Liver (tissue), 9 donors: Measurements from ENCODE around the gene SLC5A1. TPM values are rescaled to one million over a fixed set of nuclear protein-coding genes. Genes with fewer than 3 reads are reported as not detected.

Source experiments
- DNase-seq: peaks from one replicate; pipeline ENCODE4 v3.0.0-alpha.2; 2017; ENCODE audit warnings: low spot score
- H3K27ac ChIP-seq, 2 donors: one replicate each; pipeline ENCODE4 v1.7.0; 2013; ENCODE audit warnings: inconsistent platforms in 2 of 2, low read length in 2 of 2, control low read depth in 1 of 2, low read depth in 1 of 2, mild to moderate bottlenecking in 1 of 2
- H3K27me3 ChIP-seq, 4 donors: one replicate each; pipeline versions ENCODE4 v1.6.1 to v1.7.0; 2013; ENCODE audit warnings: low read length in 3 of 4, inconsistent platforms in 1 of 4, mild to moderate bottlenecking in 1 of 4, moderate library complexity in 1 of 4; ENCODE audit not compliant: control insufficient read depth in 4 of 4, insufficient read depth in 4 of 4
- H3K36me3 ChIP-seq, 4 donors: one replicate each; pipeline versions ENCODE4 v1.6.1 to v1.7.0; 2013; ENCODE audit warnings: low read length in 3 of 4, mild to moderate bottlenecking in 3 of 4, low read depth in 1 of 4, moderate library complexity in 1 of 4; ENCODE audit not compliant: control insufficient read depth in 4 of 4, insufficient read depth in 3 of 4
- H3K4me1 ChIP-seq, 4 donors: one replicate each; pipeline versions ENCODE4 v1.6.1 to v1.7.0; 2013; ENCODE audit warnings: low read length in 3 of 4, mild to moderate bottlenecking in 3 of 4, moderate library complexity in 1 of 4; ENCODE audit not compliant: control insufficient read depth in 4 of 4, insufficient read depth in 4 of 4
- H3K4me3 ChIP-seq, 3 donors: one replicate each; pipeline versions ENCODE4 v1.6.1 to v1.7.0; 2013; ENCODE audit warnings: low read length in 3 of 3, control low read depth in 1 of 3, low read depth in 1 of 3, mild to moderate bottlenecking in 1 of 3
- H3K9ac ChIP-seq, 2 donors: one replicate each; pipeline ENCODE4 v1.7.0; 2013; ENCODE audit warnings: low read length in 2 of 2, mild to moderate bottlenecking in 2 of 2, moderate library complexity in 2 of 2, control low read depth in 1 of 2, low read depth in 1 of 2
- H3K9me3 ChIP-seq, 4 donors: one replicate each; pipeline versions ENCODE4 v1.6.1 to v1.7.0; 2013; ENCODE audit warnings: low read length in 3 of 4; ENCODE audit not compliant: control insufficient read depth in 4 of 4
- EGR1 ChIP-seq, 2 donors: IDR thresholded peaks; 2 replicates each; pipeline ENCODE4 v1.6.1; 2016 to 2018; ENCODE audit warnings: antibody characterized with exemption in 2 of 2, low read depth in 2 of 2
- FOXA1 ChIP-seq: IDR thresholded peaks from 2 replicates; pipeline ENCODE4 v1.6.1; 2016; ENCODE audit warnings: antibody characterized with exemption
- FOXA2 ChIP-seq: IDR thresholded peaks from 2 replicates; pipeline ENCODE4 v1.6.1; 2016; ENCODE audit warnings: antibody characterized with exemption
- GABPA ChIP-seq, 2 donors: IDR thresholded peaks in 1 of 2; conservative IDR thresholded peaks in 1 of 2; 2 replicates each; pipeline ENCODE4 v1.6.1; 2016; ENCODE audit warnings: antibody characterized with exemption in 2 of 2, mild to moderate bottlenecking in 1 of 2, moderate library complexity in 1 of 2
- HNF4A ChIP-seq, 2 donors: conservative IDR thresholded peaks; 2 replicates each; pipeline ENCODE4 v1.6.1; 2016; ENCODE audit warnings: antibody characterized with exemption in 2 of 2, mild to moderate bottlenecking in 2 of 2
- HNF4G ChIP-seq: IDR thresholded peaks from 2 replicates; pipeline ENCODE4 v1.6.1; 2016; ENCODE audit warnings: antibody characterized with exemption
- JUND ChIP-seq, 2 donors: IDR thresholded peaks; 2 replicates each; pipeline ENCODE4 v1.6.1; 2016; ENCODE audit warnings: antibody characterized with exemption in 2 of 2
- NR2F2 ChIP-seq: IDR thresholded peaks from 2 replicates; pipeline ENCODE4 v1.6.1; 2016; ENCODE audit warnings: antibody characterized with exemption
- RXRA ChIP-seq, 2 donors: IDR thresholded peaks; 2 replicates each; pipeline ENCODE4 v1.6.1; 2017 to 2018; ENCODE audit warnings: antibody characterized with exemption in 2 of 2, mild to moderate bottlenecking in 1 of 2
- SP1 ChIP-seq: IDR thresholded peaks from 2 replicates; pipeline ENCODE4 v1.6.1; 2018; ENCODE audit warnings: antibody characterized with exemption, mild to moderate bottlenecking
- TAF1 ChIP-seq: conservative IDR thresholded peaks from 2 replicates; pipeline ENCODE4 v1.6.1; 2016; ENCODE audit warnings: antibody characterized with exemption, mild to moderate bottlenecking
- YY1 ChIP-seq: IDR thresholded peaks from 2 replicates; pipeline ENCODE4 v1.6.1; 2016; ENCODE audit warnings: antibody characterized with exemption, mild to moderate bottlenecking
- WGBS: extraction: QIAGEN DNeasy Blood & Tissue Kit; methylation state at CpG from one replicate; pipeline ENCODE4 v1.1.7; 2013; 5-methylcytosine and 5-hydroxymethylcytosine counted together
- polyA plus RNA-seq, 2 donors: library from polyadenylated mRNA; stranded (reverse) in 1 of 2; unstranded in 1 of 2; fragments of 200-250 nt in 1 of 2; fragments of >200 nt in 1 of 2; fragmentation: Nextera tagmentation in 1 of 2; extraction: Ambion mirVana in 1 of 2; gene quantifications; one replicate each; pipeline versions ENCODE4 v1.2.1 to v1.2.3, GENCODE V29; 2013 to 2015
- total RNA-seq, 2 donors: library from RNA; depleted of rRNA; stranded (reverse); fragments of >200 nt; gene quantifications; one replicate each; pipeline ENCODE4 v1.2.3, GENCODE V29; 2014
- TF ChIP-seq, protein P1 (sequence below): IDR thresholded peaks from 2 replicates; pipeline ENCODE4 v1.6.1; 2016; ENCODE audit warnings: antibody characterized with exemption
- TF ChIP-seq, protein P2 (sequence below): IDR thresholded peaks from 2 replicates; pipeline ENCODE4 v1.6.1; 2016; ENCODE audit warnings: antibody characterized with exemption
- TF ChIP-seq, protein P3 (sequence below): IDR thresholded peaks from 2 replicates; pipeline ENCODE4 v1.6.1; 2016; ENCODE audit warnings: antibody characterized with exemption, mild to moderate bottlenecking
- TF ChIP-seq, protein P4 (sequence below): IDR thresholded peaks from 2 replicates; pipeline ENCODE4 v1.6.1; 2016; ENCODE audit warnings: antibody characterized with exemption
- TF ChIP-seq, protein P5 (sequence below): fragments of 150-350 bp; IDR thresholded peaks from 2 replicates; pipeline ENCODE4 v1.5.1; 2017; ENCODE audit warnings: improper control_type of control experiment, low read depth, low read length; ENCODE audit not compliant: missing input control
- donor health status: healthy.
- donor health status: healthy.
- donor health status: healthy.
- donor health status: healthy.
- donor health status: healthy.

Gene SLC5A1
- total and polyA plus RNA-seq, 4 donors: under 0.01 to 6.4 (median 2.5) TPM

DNA sequence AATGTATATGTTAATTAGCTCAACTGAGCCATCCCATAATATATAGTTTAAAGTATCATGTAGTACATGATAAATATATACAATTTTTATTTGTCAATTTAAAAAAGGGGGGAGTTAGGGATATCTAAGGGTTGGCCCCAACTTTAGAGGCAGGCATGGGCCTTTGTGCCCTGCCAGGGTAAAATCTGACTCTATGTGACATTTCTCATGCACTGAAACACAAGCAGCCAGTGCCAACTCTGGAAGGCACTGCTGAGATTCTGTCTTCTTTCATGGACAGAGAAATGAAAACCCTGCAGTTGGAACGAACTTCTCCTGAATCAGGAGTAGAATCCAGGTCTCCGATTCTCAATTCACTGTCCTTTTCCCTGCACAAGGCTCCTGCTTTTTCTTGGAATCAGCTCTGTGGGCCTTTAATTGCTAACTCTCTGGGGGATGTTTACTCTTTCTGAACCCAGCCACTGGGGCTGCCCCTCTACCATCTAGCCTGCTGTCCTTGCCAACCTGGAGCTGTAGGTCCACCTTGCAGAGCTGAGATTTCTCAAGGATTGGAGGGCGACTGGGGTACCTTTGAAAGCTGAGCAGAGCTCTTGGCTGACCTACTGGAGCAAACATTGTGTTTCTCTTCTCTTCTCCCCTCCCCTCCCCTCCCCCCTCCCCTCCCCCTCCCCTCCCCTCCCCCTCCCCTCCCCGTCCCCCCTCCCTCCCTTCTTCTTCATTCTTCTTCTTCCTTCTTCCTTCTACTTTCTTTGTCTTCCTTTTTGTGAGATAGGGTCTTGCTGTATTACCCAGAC is 26.7 kb downstream of the SLC5A1 start:
- H3K27ac ChIP-seq: no peak overlapping the region
- TF ChIP-seq, protein P1, sequence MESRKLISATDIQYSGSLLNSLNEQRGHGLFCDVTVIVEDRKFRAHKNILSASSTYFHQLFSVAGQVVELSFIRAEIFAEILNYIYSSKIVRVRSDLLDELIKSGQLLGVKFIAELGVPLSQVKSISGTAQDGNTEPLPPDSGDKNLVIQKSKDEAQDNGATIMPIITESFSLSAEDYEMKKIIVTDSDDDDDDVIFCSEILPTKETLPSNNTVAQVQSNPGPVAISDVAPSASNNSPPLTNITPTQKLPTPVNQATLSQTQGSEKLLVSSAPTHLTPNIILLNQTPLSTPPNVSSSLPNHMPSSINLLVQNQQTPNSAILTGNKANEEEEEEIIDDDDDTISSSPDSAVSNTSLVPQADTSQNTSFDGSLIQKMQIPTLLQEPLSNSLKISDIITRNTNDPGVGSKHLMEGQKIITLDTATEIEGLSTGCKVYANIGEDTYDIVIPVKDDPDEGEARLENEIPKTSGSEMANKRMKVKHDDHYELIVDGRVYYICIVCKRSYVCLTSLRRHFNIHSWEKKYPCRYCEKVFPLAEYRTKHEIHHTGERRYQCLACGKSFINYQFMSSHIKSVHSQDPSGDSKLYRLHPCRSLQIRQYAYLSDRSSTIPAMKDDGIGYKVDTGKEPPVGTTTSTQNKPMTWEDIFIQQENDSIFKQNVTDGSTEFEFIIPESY: no peak
- TF ChIP-seq FOXA2: no peak
- no peak for TF ChIP-seq HNF4A (conservative IDR thresholded peaks at IDR 0.05)
- TF ChIP-seq SP1: no peak
- TF ChIP-seq NR2F2: no peak
- TF ChIP-seq HNF4G: no peak
- no peak for TF ChIP-seq TAF1
- no peak for TF ChIP-seq JUND (IDR thresholded peaks at IDR 0.05)
- TF ChIP-seq, protein P2, sequence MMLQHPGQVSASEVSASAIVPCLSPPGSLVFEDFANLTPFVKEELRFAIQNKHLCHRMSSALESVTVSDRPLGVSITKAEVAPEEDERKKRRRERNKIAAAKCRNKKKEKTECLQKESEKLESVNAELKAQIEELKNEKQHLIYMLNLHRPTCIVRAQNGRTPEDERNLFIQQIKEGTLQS: no peak
- TF ChIP-seq GABPA (IDR thresholded peaks at IDR 0.05 in 1 of 2, conservative IDR thresholded peaks at IDR 0.05 in 1 of 2): no peak
- TF ChIP-seq, protein P3, sequence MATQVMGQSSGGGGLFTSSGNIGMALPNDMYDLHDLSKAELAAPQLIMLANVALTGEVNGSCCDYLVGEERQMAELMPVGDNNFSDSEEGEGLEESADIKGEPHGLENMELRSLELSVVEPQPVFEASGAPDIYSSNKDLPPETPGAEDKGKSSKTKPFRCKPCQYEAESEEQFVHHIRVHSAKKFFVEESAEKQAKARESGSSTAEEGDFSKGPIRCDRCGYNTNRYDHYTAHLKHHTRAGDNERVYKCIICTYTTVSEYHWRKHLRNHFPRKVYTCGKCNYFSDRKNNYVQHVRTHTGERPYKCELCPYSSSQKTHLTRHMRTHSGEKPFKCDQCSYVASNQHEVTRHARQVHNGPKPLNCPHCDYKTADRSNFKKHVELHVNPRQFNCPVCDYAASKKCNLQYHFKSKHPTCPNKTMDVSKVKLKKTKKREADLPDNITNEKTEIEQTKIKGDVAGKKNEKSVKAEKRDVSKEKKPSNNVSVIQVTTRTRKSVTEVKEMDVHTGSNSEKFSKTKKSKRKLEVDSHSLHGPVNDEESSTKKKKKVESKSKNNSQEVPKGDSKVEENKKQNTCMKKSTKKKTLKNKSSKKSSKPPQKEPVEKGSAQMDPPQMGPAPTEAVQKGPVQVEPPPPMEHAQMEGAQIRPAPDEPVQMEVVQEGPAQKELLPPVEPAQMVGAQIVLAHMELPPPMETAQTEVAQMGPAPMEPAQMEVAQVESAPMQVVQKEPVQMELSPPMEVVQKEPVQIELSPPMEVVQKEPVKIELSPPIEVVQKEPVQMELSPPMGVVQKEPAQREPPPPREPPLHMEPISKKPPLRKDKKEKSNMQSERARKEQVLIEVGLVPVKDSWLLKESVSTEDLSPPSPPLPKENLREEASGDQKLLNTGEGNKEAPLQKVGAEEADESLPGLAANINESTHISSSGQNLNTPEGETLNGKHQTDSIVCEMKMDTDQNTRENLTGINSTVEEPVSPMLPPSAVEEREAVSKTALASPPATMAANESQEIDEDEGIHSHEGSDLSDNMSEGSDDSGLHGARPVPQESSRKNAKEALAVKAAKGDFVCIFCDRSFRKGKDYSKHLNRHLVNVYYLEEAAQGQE: no peak
- no peak for TF ChIP-seq FOXA1
- TF ChIP-seq, protein P4, sequence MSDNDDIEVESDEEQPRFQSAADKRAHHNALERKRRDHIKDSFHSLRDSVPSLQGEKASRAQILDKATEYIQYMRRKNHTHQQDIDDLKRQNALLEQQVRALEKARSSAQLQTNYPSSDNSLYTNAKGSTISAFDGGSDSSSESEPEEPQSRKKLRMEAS: no peak
- no peaks in the 10 kb centered on the region for H3K27me3 ChIP-seq
- H3K9me3 ChIP-seq: no peaks in the 10 kb centered on the region
- H3K9ac ChIP-seq: no peak overlapping the region
- 91% methylated on average over 3 of the region's 4 CpGs for WGBS
- no peaks in the 10 kb centered on the region for H3K36me3 ChIP-seq
- DNase-seq: no peak
- H3K4me3 ChIP-seq: no peak overlapping the region
- no peaks in the 10 kb centered on the region for H3K4me1 ChIP-seq

DNA sequence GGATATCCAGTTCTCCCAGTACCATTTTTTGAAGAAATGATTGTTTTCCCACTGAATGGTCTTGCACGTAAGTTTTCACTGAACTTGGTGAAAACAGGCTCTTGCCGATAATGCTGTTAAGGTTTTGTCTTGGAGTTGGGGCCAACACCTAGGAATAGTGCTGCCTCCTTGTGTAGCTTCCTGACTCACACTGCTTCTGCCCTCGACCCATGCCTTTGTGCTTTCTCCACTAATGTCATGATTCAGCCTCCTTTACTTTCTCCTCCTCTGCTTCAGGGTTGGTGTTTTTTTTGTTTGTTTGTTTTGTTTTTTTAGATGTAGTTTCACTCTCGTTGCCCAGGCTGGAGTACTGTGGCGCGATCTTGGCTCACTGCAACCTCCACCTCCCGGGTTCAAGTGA is 30.2 kb downstream of the SLC5A1 start:
- no peak for DNase-seq
- Histone ChIP-seq H3K27me3 (no peaks in the 10 kb centered on the region), H3K4me1 (no peaks in the 10 kb centered on the region), H3K4me3 (no peak overlapping the region), H3K36me3 (no peaks in the 10 kb centered on the region), H3K27ac (no peak overlapping the region), H3K9ac (no peak overlapping the region), H3K9me3 (no peaks in the 10 kb centered on the region)
- 87% methylated on average over 7 of the region's 7 CpGs for WGBS
- TF ChIP-seq, protein P5, sequence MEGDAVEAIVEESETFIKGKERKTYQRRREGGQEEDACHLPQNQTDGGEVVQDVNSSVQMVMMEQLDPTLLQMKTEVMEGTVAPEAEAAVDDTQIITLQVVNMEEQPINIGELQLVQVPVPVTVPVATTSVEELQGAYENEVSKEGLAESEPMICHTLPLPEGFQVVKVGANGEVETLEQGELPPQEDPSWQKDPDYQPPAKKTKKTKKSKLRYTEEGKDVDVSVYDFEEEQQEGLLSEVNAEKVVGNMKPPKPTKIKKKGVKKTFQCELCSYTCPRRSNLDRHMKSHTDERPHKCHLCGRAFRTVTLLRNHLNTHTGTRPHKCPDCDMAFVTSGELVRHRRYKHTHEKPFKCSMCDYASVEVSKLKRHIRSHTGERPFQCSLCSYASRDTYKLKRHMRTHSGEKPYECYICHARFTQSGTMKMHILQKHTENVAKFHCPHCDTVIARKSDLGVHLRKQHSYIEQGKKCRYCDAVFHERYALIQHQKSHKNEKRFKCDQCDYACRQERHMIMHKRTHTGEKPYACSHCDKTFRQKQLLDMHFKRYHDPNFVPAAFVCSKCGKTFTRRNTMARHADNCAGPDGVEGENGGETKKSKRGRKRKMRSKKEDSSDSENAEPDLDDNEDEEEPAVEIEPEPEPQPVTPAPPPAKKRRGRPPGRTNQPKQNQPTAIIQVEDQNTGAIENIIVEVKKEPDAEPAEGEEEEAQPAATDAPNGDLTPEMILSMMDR: no peak
- TF ChIP-seq NR2F2 (no peak), GABPA (IDR thresholded peaks at IDR 0.05 in 1 of 2, conservative IDR thresholded peaks at IDR 0.05 in 1 of 2) (no peak), RXRA (IDR thresholded peaks at IDR 0.05) (no peak), SP1 (no peak), YY1 (no peak), FOXA2 (no peak), EGR1 (IDR thresholded peaks at IDR 0.05; ENCODE audit: low read depth in 2 of 2) (no peak)
- TF ChIP-seq, protein P3: no peak
- TF ChIP-seq, protein P2: no peak
- TF ChIP-seq, protein P4: no peak
